GM12878 (cell line): Measurements from ENCODE around the gene CACNA1H. TPM values are rescaled to one million over a fixed set of nuclear protein-coding genes. Genes with fewer than 3 reads are reported as not detected.

ENCODE experiments used
- ATAC-seq: fragments of 200-7000 bp; cut with Tn5 transposase; 3 replicates; pipeline ENCODE4 v1.9.1; 2020; ENCODE audit warnings: mild to moderate bottlenecking, moderate library complexity
- BruUV-seq: library from RNA; stranded (reverse); fragments of 400-500 nt; replicated peaks from 2 replicates; lab custom pipeline; 2021; lab: Mats Ljungman, UMichigan
- CTCF ChIA-PET: fragments of 300-600 bp; sonication (Branson Sonifier 250); formaldehyde crosslinking; extraction: SDS; loops from one replicate; lab custom pipeline; 2021; ENCODE audit warnings: inconsistent platforms; lab: Yijun Ruan, JAX
- POLR2A ChIA-PET: fragments of 350-600 bp; formaldehyde crosslinking; extraction: SDS; loops from one replicate; lab custom pipeline; 2021; ENCODE audit warnings: inconsistent platforms; lab: Charles Lee
- RAD21 ChIA-PET: fragments of 300-600 bp; sonication (Branson Sonifier 250); formaldehyde crosslinking; loops from one replicate; lab custom pipeline; 2023; ENCODE audit warnings: antibody characterized with exemption; ENCODE audit not compliant: unreplicated experiment; lab: Charles Lee
- SMC1A ChIA-PET: fragments of 300-600 bp; sonication (Branson Sonifier 250); formaldehyde crosslinking; loops from one replicate; lab custom pipeline; 2023; ENCODE audit not compliant: unreplicated experiment, uncharacterized antibody; lab: Charles Lee
- DNase-seq: peaks from one replicate; pipeline ENCODE4 v3.0.0-alpha.2; 2011; ENCODE audit warnings: low read depth, low spot score
- FAIRE-seq: peaks from 3 replicates; lab custom pipeline; 2011; peaks lifted over from hg19 to GRCh38; lab: Jason Lieb, UNC
- H2AFZ ChIP-seq: 2 replicates; pipeline ENCODE4 v1.6.0; 2011; ENCODE audit warnings: low read depth, low read length, control low read depth; ENCODE audit not compliant: control insufficient read depth
- H3K27ac ChIP-seq: 2 replicates; pipeline ENCODE4 v1.5.1; 2011; ENCODE audit warnings: control low read depth; ENCODE audit not compliant: control insufficient read depth, insufficient read depth
- H3K27me3 ChIP-seq, 2 experiments: replicated peaks in 1 of 2; 2 replicates each; pipeline versions ENCODE4 v1.6.0 to v1.6.1; 2011; ENCODE audit warnings: low read length in 1 of 2; ENCODE audit not compliant: control insufficient read depth in 2 of 2, insufficient read depth in 2 of 2
- H3K36me3 ChIP-seq, 2 experiments: 2 replicates each; pipeline ENCODE4 v1.5.1; 2011; ENCODE audit warnings: low read length in 1 of 2; ENCODE audit not compliant: control insufficient read depth in 2 of 2, insufficient read depth in 2 of 2
- H3K4me1 ChIP-seq: 2 replicates; pipeline ENCODE4 v1.6.1; 2011; ENCODE audit warnings: mild to moderate bottlenecking, low read length, moderate library complexity, mixed read lengths; ENCODE audit not compliant: control insufficient read depth, insufficient read depth
- H3K4me2 ChIP-seq: 2 replicates; pipeline ENCODE4 v1.6.0; 2011; ENCODE audit warnings: control low read depth; ENCODE audit not compliant: control insufficient read depth, insufficient read depth
- H3K4me3 ChIP-seq: fragments of 200-600 bp; sonication (generic); 2 replicates; pipeline ENCODE4 v1.5.1; 2016
- H3K79me2 ChIP-seq: 2 replicates; pipeline ENCODE4 v1.6.0; 2011; ENCODE audit warnings: low read length; ENCODE audit not compliant: control insufficient read depth, insufficient read depth
- H3K9ac ChIP-seq: 2 replicates; pipeline ENCODE4 v1.8.0; 2011; ENCODE audit warnings: low read length, control low read depth, mixed read lengths; ENCODE audit not compliant: control insufficient read depth, insufficient read depth
- H3K9me3 ChIP-seq: replicated peaks from 3 replicates; pipeline ENCODE4 v1.5.1; 2011; ENCODE audit warnings: mild to moderate bottlenecking, low read length; ENCODE audit not compliant: control insufficient read depth, insufficient read depth
- H4K20me1 ChIP-seq: 2 replicates; pipeline ENCODE4 v1.6.0; 2011; ENCODE audit not compliant: control insufficient read depth, insufficient read depth
- EED ChIP-seq: sonication (generic); IDR thresholded peaks from 2 replicates; pipeline ENCODE4 v1.6.1; 2016; ENCODE audit warnings: antibody characterized with exemption, low read depth
- KLF5 ChIP-seq: fragments of 450-650 bp; IDR thresholded peaks from 2 replicates; pipeline ENCODE4 v1.6.1; 2014; ENCODE audit warnings: mild to moderate bottlenecking; ENCODE audit not compliant: partially characterized antibody
- TCF12 ChIP-seq: IDR thresholded peaks from 2 replicates; pipeline ENCODE4 v1.6.1; 2011; ENCODE audit warnings: low read depth, mild to moderate bottlenecking, low read length
- ZNF384 ChIP-seq: IDR thresholded peaks from 2 replicates; pipeline ENCODE4 v1.6.1; 2012; ENCODE audit warnings: low read depth, mild to moderate bottlenecking, low read length, improper control_type of control experiment, borderline replicate concordance
- WGBS: methylation state at CpG from one replicate; pipeline ENCODE4 v1.1.6; 2016; ENCODE audit warnings: low lambda C conversion rate; ENCODE audit not compliant: insufficient replicate concordance, insufficient coverage; ENCODE audit errors: missing lambda C conversion rate; 5-methylcytosine and 5-hydroxymethylcytosine counted together
- in situ Hi-C: fragments of 300-500 bp; cut with MboI; formaldehyde crosslinking; loops from 9 replicates; pipeline ENCODE4 v1.14.3; 2018; ENCODE audit warnings: mixed read lengths
- intact Hi-C: fragments of 100-400 bp; cut with micrococcal nuclease; formaldehyde crosslinking; loops from one replicate; pipeline ENCODE4 v1.14.2; 2022; ENCODE audit not compliant: unreplicated experiment
- polyA plus RNA-seq, 11 experiments: library from polyadenylated mRNA; depleted of rRNA in 4 of 11; unstranded in 6 of 11; stranded (reverse) in 5 of 11; fragments of >200 nt; fragmentation: Nextera tagmentation in 4 of 11; fragmentation: Illumina TruSeq in 1 of 11; extraction: Ambion mirVana in 4 of 11; extraction: Trizol in 1 of 11; gene quantifications; 1 replicate in 1 of 11; 2 replicates in 10 of 11; pipeline versions ENCODE4 v1.2.1 to v1.2.3, GENCODE V29; 2011 to 2016; ENCODE audit warnings: inconsistent platforms in 2 of 11, missing spikeins in 2 of 11, low read depth in 1 of 11
- total RNA-seq, 4 experiments: library from RNA; depleted of rRNA in 3 of 4; stranded (reverse); fragments of >200 nt in 3 of 4; fragmentation: Illumina TruSeq in 1 of 4; extraction: Trizol in 1 of 4; gene quantifications; 2 replicates each; pipeline versions ENCODE4 v1.2.1 to v1.2.3, GENCODE V29; 2013 to 2021
- TF ChIP-seq, protein P1 (sequence below): IDR thresholded peaks from 2 replicates; pipeline ENCODE4 v1.6.1; 2012; ENCODE audit warnings: mild to moderate bottlenecking, low read depth, low read length

The CACNA1H gene
- total and polyA plus RNA-seq, 10 of the 15 experiments (the other 5 are each of a cell fraction or from before 2014, with no cell fraction given), result 0.03 to 0.54 TPM; not detected in 8

- ChIA-PET RAD21 (no interaction called here), SMC1A (no interaction called here), POLR2A (no interaction called here), CTCF (no interaction called here)
- no peaks in the 10 kb centered on the region for H3K79me2 ChIP-seq
- H3K9me3 ChIP-seq, result no peaks in the 10 kb centered on the region; the same call in 2 of the 3 replicates
- H3K9ac ChIP-seq, result no peak overlapping the region
- no peaks in the 10 kb centered on the region for H3K36me3 ChIP-seq
- no peaks in the 10 kb centered on the region for H3K27me3 ChIP-seq
- DNase-seq (no peak), ATAC-seq (peak; percentile 59), FAIRE-seq (no peak)
- no TSS peak for BruUV-seq
- intact Hi-C loops, result no loop called here
- no peak overlapping the region for H3K4me3 ChIP-seq
- no peaks in the 10 kb centered on the region for H3K4me1 ChIP-seq
- H2AFZ ChIP-seq, result no peak overlapping the region
- in situ Hi-C loops, result no loop called here
- H3K27ac ChIP-seq, result no peak overlapping the region
- H3K4me2 ChIP-seq, result no peak overlapping the region
- WGBS, result 34% methylated on average over 29 of the region's 32 CpGs
- no peaks in the 10 kb centered on the region for H4K20me1 ChIP-seq
- TF ChIP-seq EED, result no peak
- TF ChIP-seq TCF12, result no peak
- TF ChIP-seq, protein P1, sequence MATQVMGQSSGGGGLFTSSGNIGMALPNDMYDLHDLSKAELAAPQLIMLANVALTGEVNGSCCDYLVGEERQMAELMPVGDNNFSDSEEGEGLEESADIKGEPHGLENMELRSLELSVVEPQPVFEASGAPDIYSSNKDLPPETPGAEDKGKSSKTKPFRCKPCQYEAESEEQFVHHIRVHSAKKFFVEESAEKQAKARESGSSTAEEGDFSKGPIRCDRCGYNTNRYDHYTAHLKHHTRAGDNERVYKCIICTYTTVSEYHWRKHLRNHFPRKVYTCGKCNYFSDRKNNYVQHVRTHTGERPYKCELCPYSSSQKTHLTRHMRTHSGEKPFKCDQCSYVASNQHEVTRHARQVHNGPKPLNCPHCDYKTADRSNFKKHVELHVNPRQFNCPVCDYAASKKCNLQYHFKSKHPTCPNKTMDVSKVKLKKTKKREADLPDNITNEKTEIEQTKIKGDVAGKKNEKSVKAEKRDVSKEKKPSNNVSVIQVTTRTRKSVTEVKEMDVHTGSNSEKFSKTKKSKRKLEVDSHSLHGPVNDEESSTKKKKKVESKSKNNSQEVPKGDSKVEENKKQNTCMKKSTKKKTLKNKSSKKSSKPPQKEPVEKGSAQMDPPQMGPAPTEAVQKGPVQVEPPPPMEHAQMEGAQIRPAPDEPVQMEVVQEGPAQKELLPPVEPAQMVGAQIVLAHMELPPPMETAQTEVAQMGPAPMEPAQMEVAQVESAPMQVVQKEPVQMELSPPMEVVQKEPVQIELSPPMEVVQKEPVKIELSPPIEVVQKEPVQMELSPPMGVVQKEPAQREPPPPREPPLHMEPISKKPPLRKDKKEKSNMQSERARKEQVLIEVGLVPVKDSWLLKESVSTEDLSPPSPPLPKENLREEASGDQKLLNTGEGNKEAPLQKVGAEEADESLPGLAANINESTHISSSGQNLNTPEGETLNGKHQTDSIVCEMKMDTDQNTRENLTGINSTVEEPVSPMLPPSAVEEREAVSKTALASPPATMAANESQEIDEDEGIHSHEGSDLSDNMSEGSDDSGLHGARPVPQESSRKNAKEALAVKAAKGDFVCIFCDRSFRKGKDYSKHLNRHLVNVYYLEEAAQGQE, result peak; percentile 94
- TF ChIP-seq KLF5, result no peak
- TF ChIP-seq ZNF384, result no peak
- TF ChIP-seq, all 136 proteins: peak for 1
These were observed 35.7 kb downstream of the CACNA1H start for GRCh38 chr16:1188432-1189189.
